GM23338 (cell line): ENCODE results near the gene EDARADD. TPM values are rescaled to one million over a fixed set of nuclear protein-coding genes. Genes with fewer than 3 reads are reported as not detected.

Experiments used
- ATAC-seq: fragments of 200-7000 bp; cut with Tn5 transposase; 3 replicates; pipeline ENCODE4 v1.9.1; 2020
- DNase-seq: peaks from one replicate; pipeline ENCODE4 v3.0.0-alpha.2; 2015; ENCODE audit warnings: low spot score
- H2AFZ ChIP-seq: fragments of 200-600 bp; sonication (generic); 2 replicates; pipeline ENCODE4 v1.8.0; 2016; ENCODE audit warnings: antibody characterized with exemption, mild to moderate bottlenecking, moderate library complexity
- H3F3A ChIP-seq: fragments of 200-600 bp; sonication (generic); replicated peaks from 2 replicates; pipeline ENCODE4 v1.8.0; 2017; ENCODE audit warnings: antibody characterized with exemption, mixed run types, low read depth
- H3K27ac ChIP-seq: fragments of 200-600 bp; sonication (generic); 2 replicates; pipeline ENCODE4 v1.6.1; 2016; ENCODE audit warnings: low read depth
- H3K27me3 ChIP-seq: fragments of 200-600 bp; sonication (generic); 2 replicates; pipeline ENCODE4 v1.8.0; 2016; ENCODE audit warnings: mild to moderate bottlenecking, mixed run types, moderate library complexity; ENCODE audit not compliant: insufficient read depth
- H3K36me3 ChIP-seq: fragments of 200-600 bp; sonication (generic); 2 replicates; pipeline ENCODE4 v1.8.0; 2016; ENCODE audit warnings: mild to moderate bottlenecking; ENCODE audit not compliant: insufficient read depth
- H3K4me1 ChIP-seq: fragments of 200-600 bp; sonication (generic); 2 replicates; pipeline ENCODE4 v1.8.0; 2016; ENCODE audit warnings: mild to moderate bottlenecking, moderate library complexity; ENCODE audit not compliant: insufficient read depth
- H3K4me2 ChIP-seq: fragments of 200-600 bp; sonication (generic); 2 replicates; pipeline ENCODE4 v1.7.1; 2017; ENCODE audit warnings: mixed run types
- H3K4me3 ChIP-seq: fragments of 200-600 bp; sonication (generic); 2 replicates; pipeline ENCODE4 v1.6.1; 2016; ENCODE audit warnings: mixed run types
- H3K79me2 ChIP-seq: fragments of 200-600 bp; sonication (generic); replicated peaks from 2 replicates; pipeline ENCODE4 v1.8.0; 2017; ENCODE audit warnings: mild to moderate bottlenecking; ENCODE audit not compliant: insufficient read depth
- H3K9me2 ChIP-seq: fragments of 200-600 bp; sonication (generic); 2 replicates; pipeline ENCODE4 v1.8.0; 2017; ENCODE audit not compliant: insufficient read depth
- H4K20me1 ChIP-seq: fragments of 200-600 bp; sonication (generic); replicated peaks from 2 replicates; pipeline ENCODE4 v1.8.0; 2017; ENCODE audit warnings: mild to moderate bottlenecking; ENCODE audit not compliant: insufficient read depth
- H3K27ac Mint-ChIP-seq: 2 replicates; pipeline ENCODE4 v1.8.0; 2020; ENCODE audit warnings: inconsistent platforms, mild to moderate bottlenecking, moderate library complexity, mixed read lengths
- H3K27me3 Mint-ChIP-seq: 3 replicates; pipeline ENCODE4 v1.8.0; 2022; ENCODE audit warnings: low read depth, mild to moderate bottlenecking, moderate library complexity, mixed read lengths, inconsistent platforms; ENCODE audit not compliant: insufficient read depth, poor library complexity
- H3K36me3 Mint-ChIP-seq: 3 replicates; pipeline ENCODE4 v1.8.0; 2021; ENCODE audit warnings: low read depth, mild to moderate bottlenecking, inconsistent platforms, moderate library complexity, mixed read lengths
- H3K4me1 Mint-ChIP-seq: 3 replicates; pipeline ENCODE4 v1.8.0; 2020; ENCODE audit warnings: mild to moderate bottlenecking, inconsistent platforms, mixed read lengths
- H3K4me3 Mint-ChIP-seq: 3 replicates; pipeline ENCODE4 v1.8.0; 2021; ENCODE audit warnings: moderate library complexity, mild to moderate bottlenecking, inconsistent platforms, mixed read lengths
- H3K9me3 Mint-ChIP-seq: 3 replicates; pipeline ENCODE4 v1.8.0; 2020; ENCODE audit warnings: moderate library complexity, mild to moderate bottlenecking, inconsistent platforms, mixed read lengths
- EZH2 ChIP-seq: fragments of 200-600 bp; sonication (generic); IDR thresholded peaks from one replicate; pipeline ENCODE4 v1.8.0; 2017; ENCODE audit warnings: antibody characterized with exemption, mild to moderate bottlenecking, low read depth; ENCODE audit not compliant: unreplicated experiment
- EZH2phosphoT487 ChIP-seq: fragments of 200-600 bp; sonication (generic); IDR thresholded peaks from one replicate; pipeline ENCODE4 v1.8.1; 2018; ENCODE audit warnings: antibody characterized with exemption; ENCODE audit not compliant: unreplicated experiment
- POLR2AphosphoS5 ChIP-seq: IDR thresholded peaks from 2 replicates; pipeline ENCODE4 v1.6.1; 2016; ENCODE audit warnings: antibody characterized with exemption, low read depth
- ZNF114 ChIP-seq: fragments of 250-450 bp; sonication (Bioruptor Pico); IDR thresholded peaks from 2 replicates; pipeline ENCODE4 v1.5.0; 2020; ENCODE audit warnings: mild to moderate bottlenecking, moderate library complexity
- polyA plus RNA-seq: library from polyadenylated mRNA; unstranded; fragments of >200 nt; fragmentation: Nextera tagmentation; extraction: Ambion mirVana; gene quantifications from 2 replicates; pipeline ENCODE4 v1.2.1, GENCODE V29; 2016
- total RNA-seq: library from RNA; depleted of rRNA; stranded (reverse); fragments of >200 nt; shearing (Covaris generic); gene quantifications from 2 replicates; pipeline ENCODE4 v1.2.3, GENCODE V29; 2014
- TF ChIP-seq, protein P1 (sequence below), 2 experiments: fragments of 200-600 bp in 1 of 2; sonication (generic) in 1 of 2; conservative IDR thresholded peaks; 2 replicates each; pipeline versions ENCODE4 v1.5.1 to v1.6.1; 2016 to 2017; ENCODE audit warnings: antibody characterized with exemption in 2 of 2, low read depth in 2 of 2, mild to moderate bottlenecking in 2 of 2, moderate library complexity in 1 of 2
- TF ChIP-seq, protein P2 (sequence below): fragments of 250-450 bp; sonication (Bioruptor Pico); IDR thresholded peaks from 2 replicates; pipeline ENCODE4 v1.5.0; 2020; ENCODE audit warnings: mild to moderate bottlenecking, moderate library complexity

The EDARADD gene
- total and polyA plus RNA-seq, 2 experiments from 2014 or later: 3.7 to 4.4 TPM

DNA sequence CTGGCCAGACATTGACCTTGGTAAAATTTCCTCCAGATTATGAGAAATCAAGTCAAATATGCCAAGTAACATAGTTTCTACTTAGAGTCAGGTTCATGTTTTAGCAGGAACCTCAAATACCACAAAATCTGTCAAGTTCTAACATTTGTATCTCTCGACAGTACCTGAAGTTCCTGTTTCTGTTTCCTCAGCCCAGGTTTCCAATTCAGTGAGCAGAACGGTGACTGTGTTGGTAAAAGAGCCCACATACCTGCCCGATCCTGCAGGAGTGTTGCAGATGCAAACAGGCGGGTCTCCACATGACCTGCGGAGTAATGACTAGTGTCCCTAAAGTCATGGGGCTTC lies 71.8 kb downstream of the EDARADD start:
- Histone ChIP-seq H3K27ac (no peak overlapping the region), H3K9me2 (no peaks in the 10 kb centered on the region), H3K79me2 (no peaks in the 10 kb centered on the region), H3K4me1 (no peaks in the 10 kb centered on the region), H3K27me3 (no peaks in the 10 kb centered on the region), H3K4me3 (no peak overlapping the region), H2AFZ (no peak overlapping the region), H4K20me1 (0 out of 2 replicates have a peak, but pooled peaks cover 3% of the 10 kb centered on the region), H3K36me3 (no peaks in the 10 kb centered on the region), H3F3A (no peaks in the 10 kb centered on the region), H3K4me2 (no peak overlapping the region)
- Mint-ChIP-seq H3K9me3 (no peaks in the 10 kb centered on the region), H3K27ac (no peak overlapping the region), H3K4me3 (no peak overlapping the region), H3K27me3 (peaks cover 3% of the 10 kb centered on the region), H3K36me3 (no peaks in the 10 kb centered on the region; the same call in 1 of the 3 replicates), H3K4me1 (peaks cover 11% of the 10 kb centered on the region)
- TF ChIP-seq ZNF114 (CRISPR knock-in tag): no peak
- TF ChIP-seq EZH2phosphoT487: no peak
- TF ChIP-seq, protein P1, sequence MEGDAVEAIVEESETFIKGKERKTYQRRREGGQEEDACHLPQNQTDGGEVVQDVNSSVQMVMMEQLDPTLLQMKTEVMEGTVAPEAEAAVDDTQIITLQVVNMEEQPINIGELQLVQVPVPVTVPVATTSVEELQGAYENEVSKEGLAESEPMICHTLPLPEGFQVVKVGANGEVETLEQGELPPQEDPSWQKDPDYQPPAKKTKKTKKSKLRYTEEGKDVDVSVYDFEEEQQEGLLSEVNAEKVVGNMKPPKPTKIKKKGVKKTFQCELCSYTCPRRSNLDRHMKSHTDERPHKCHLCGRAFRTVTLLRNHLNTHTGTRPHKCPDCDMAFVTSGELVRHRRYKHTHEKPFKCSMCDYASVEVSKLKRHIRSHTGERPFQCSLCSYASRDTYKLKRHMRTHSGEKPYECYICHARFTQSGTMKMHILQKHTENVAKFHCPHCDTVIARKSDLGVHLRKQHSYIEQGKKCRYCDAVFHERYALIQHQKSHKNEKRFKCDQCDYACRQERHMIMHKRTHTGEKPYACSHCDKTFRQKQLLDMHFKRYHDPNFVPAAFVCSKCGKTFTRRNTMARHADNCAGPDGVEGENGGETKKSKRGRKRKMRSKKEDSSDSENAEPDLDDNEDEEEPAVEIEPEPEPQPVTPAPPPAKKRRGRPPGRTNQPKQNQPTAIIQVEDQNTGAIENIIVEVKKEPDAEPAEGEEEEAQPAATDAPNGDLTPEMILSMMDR (conservative IDR thresholded peaks at IDR 0.05; ENCODE audit: low read depth in 2 of 2): no peak
- TF ChIP-seq EZH2: no peak
- TF ChIP-seq POLR2AphosphoS5: no peak
- TF ChIP-seq, protein P2, sequence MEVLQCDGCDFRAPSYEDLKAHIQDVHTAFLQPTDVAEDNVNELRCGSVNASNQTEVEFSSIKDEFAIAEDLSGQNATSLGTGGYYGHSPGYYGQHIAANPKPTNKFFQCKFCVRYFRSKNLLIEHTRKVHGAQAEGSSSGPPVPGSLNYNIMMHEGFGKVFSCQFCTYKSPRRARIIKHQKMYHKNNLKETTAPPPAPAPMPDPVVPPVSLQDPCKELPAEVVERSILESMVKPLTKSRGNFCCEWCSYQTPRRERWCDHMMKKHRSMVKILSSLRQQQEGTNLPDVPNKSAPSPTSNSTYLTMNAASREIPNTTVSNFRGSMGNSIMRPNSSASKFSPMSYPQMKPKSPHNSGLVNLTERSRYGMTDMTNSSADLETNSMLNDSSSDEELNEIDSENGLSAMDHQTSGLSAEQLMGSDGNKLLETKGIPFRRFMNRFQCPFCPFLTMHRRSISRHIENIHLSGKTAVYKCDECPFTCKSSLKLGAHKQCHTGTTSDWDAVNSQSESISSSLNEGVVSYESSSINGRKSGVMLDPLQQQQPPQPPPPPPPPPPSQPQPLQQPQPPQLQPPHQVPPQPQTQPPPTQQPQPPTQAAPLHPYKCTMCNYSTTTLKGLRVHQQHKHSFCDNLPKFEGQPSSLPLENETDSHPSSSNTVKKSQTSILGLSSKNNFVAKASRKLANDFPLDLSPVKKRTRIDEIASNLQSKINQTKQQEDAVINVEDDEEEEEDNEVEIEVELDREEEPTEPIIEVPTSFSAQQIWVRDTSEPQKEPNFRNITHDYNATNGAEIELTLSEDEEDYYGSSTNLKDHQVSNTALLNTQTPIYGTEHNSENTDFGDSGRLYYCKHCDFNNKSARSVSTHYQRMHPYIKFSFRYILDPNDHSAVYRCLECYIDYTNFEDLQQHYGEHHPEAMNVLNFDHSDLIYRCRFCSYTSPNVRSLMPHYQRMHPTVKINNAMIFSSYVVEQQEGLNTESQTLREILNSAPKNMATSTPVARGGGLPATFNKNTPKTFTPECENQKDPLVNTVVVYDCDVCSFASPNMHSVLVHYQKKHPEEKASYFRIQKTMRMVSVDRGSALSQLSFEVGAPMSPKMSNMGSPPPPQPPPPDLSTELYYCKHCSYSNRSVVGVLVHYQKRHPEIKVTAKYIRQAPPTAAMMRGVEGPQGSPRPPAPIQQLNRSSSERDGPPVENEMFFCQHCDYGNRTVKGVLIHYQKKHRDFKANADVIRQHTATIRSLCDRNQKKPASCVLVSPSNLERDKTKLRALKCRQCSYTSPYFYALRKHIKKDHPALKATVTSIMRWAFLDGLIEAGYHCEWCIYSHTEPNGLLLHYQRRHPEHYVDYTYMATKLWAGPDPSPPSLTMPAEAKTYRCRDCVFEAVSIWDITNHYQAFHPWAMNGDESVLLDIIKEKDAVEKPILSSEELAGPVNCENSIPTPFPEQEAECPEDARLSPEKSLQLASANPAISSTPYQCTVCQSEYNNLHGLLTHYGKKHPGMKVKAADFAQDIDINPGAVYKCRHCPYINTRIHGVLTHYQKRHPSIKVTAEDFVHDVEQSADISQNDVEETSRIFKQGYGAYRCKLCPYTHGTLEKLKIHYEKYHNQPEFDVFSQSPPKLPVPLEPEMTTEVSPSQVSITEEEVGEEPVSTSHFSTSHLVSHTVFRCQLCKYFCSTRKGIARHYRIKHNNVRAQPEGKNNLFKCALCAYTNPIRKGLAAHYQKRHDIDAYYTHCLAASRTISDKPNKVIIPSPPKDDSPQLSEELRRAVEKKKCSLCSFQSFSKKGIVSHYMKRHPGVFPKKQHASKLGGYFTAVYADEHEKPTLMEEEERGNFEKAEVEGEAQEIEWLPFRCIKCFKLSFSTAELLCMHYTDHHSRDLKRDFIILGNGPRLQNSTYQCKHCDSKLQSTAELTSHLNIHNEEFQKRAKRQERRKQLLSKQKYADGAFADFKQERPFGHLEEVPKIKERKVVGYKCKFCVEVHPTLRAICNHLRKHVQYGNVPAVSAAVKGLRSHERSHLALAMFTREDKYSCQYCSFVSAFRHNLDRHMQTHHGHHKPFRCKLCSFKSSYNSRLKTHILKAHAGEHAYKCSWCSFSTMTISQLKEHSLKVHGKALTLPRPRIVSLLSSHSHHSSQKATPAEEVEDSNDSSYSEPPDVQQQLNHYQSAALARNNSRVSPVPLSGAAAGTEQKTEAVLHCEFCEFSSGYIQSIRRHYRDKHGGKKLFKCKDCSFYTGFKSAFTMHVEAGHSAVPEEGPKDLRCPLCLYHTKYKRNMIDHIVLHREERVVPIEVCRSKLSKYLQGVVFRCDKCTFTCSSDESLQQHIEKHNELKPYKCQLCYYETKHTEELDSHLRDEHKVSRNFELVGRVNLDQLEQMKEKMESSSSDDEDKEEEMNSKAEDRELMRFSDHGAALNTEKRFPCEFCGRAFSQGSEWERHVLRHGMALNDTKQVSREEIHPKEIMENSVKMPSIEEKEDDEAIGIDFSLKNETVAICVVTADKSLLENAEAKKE (CRISPR knock-in tag): no peak
- ATAC-seq (no peak), DNase-seq (no peak)
